Activated CD8-positive, alpha-beta memory T cell treated with anti-CD3 and anti-CD28 coated beads, Interleukin-2, amount 50 U/mL, for 1 hour (primary cell): ENCODE measurements around the gene DCP2.

Experiments used
- DNase-seq: peaks from one replicate; pipeline ENCODE4 v3.0.0-alpha.2; 2020; ENCODE audit errors: extremely low read depth

Gene DCP2

DNA sequence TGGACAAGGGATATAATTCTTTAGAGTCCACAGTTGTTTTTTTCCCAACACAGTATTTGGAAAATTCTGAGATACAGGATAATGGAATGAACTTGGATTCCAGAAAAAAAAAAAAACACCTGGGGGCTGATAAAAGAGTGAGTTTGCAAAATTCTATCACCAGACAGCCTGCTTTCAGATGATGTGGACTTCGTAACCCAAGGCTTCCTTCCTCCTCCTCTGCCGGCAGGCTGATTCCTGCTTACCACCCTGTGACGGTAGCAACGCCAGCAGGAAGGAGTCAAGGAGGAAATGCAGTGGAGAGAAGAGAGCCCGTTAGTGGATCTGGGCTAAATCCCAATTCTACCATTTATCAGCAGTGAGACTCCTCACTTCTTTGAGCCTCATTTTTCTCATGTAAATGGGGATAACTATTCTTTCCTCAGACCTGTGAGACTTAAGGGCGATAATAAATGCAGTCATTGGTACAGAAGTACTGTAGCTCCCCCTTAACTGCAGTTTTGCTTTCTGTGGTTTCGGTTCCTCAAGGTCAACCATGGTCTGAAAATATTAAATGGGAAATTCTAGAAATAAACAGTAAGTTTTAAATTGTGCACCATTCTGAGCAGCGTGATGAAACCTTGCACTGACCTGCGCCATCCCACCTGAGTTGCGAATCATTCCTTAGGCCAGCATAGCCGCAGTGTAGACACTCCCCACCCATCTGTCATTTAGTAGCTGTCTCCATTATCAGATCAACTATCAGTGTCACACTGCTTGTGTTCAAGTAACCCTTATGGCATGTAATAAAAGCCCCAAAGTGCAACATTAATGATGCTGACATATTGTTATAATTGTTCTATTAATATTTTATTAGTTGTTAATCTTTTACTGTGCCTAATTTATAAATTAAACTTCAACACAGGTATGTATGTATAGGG is 71.4 kb downstream of the DCP2 start:
- no peak for DNase-seq

DNA sequence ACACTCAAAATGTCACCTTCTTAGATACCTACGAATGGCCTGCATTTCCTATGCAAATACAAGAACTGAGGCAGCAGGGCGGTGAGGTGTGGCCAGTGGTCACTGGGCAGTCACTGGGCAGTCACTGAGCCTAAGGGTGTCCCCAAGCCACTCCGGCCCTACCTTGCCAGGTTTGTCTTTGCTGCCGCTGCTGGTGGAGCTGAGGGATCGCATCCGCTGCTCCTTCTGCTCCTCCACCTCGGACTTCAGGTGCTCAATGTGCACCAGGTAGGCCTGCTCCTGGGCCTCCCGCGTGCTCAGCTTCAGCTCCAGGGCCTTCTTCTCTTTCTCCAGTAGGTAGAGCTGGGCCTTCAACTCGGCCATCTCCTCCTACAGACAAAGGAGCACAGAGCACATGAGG is 72.3 kb downstream of the DCP2 start:
- DNase-seq, result no peak

DNA sequence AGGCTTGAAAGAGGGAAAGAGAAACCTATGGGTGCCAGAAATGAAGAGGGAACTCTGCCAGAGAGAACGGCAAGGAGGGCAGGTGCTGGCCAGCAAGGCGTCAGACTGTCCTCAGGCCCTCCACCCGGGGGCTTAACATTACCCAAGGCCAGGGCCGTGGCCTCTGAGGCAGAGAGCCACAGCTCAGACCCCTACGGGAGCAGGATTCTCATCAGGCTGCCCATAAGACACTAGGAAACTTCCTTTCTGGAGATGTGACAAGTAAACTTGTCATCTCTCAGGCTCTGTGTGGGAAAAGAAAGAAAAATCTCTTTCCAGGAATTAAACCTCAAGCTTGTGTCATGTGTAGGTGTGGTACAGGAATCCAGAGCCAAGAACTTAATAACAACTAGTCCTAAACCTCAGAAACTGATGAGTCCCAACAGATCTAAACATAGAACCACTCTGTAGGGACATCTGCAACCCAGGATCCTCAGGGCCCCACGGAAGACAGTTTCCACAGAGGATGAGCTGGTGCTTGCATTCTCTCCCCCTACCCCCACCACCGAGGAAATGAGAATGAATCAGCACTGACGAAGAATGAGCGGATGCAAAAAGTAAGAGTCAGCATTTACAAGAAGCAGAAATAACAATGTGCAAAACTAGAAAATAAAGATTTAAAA is 74.3 kb downstream of the DCP2 start:
- DNase-seq, result no peak

DNA sequence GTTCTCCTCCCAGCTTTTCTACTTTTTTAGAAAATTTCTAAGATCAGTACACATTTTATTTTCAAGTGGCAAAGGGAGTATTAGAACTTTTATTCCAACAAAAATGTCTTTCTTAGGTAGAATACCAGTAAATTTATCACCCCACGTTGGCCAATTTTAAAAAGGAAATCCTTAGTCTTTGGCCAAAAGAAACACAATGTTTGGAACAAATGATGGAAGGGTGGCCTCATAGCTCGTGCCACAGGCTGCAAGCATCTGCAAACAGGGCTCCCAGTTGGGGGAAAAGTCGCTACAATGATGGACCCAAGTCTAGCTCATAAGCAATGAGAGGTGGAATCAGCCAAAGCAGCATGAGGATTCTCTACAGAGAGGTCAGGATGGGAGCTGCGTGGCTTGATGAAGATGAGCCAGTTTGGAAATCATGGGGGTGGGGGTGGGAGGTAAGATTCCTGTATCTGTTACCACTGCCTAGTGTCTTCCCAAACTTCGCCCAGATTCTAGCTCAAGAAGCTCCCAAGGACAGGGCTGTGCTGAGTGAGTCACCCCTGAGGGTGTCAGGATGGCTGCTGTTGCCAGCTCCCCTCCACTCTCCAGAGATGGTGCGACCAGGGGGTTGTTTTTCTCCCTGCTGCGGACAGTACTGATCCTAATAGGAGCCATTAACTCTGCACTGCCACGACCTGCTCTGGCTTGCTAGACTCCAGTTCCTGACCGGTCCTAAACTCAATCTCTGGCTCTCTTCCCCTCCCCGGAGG is 75.6 kb downstream of the DCP2 start:
- no peak for DNase-seq

GRCh38 chr5:113053511-113053995 is 77.0 kb downstream of the DCP2 start:
- no peak for DNase-seq

DNA sequence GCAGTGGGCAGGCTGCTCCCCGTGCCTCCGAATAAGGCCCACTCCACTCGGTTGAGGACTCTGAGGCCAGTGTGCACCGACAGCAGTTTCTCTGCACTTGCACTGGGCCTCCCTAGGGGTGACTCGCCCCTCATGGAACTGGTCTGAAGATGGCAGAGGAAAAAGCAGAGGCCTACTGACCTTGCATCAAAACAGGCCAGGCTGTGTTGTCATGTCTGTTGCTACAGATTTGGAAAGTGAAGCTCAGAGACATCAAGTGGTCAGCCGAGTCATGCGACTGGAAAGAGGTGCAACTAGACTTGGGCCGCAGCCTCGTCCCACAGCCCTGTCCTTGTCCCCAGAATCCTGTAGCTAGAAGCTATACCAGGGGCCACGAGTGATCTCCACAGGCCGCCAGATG is 78.3 kb downstream of the DCP2 start:
- no peak for DNase-seq

DNA sequence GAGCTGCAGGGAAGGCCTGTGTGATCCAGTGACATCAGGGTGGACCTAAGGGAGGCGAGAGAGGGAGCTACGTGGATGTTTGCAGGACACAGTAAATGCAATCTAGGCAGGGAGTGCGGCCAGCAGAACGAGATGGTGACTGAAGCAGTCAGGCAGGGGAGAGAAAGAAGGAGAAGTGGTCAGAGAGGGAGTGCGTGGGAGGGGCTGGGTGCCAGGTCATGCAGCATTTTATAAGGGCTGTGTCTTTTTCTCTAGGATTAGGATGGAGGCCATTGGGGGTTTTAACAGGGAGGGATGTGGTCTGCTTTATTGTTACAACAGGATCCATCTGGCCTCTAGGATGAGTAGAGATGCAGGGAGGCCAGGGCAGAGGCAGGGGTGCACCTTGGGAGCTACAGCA is 80.4 kb downstream of the DCP2 start:
- DNase-seq, result no peak

- no peak for DNase-seq
These were observed 81.0 kb downstream of the DCP2 start for GRCh38 chr5:113057557-113057984.

DNA sequence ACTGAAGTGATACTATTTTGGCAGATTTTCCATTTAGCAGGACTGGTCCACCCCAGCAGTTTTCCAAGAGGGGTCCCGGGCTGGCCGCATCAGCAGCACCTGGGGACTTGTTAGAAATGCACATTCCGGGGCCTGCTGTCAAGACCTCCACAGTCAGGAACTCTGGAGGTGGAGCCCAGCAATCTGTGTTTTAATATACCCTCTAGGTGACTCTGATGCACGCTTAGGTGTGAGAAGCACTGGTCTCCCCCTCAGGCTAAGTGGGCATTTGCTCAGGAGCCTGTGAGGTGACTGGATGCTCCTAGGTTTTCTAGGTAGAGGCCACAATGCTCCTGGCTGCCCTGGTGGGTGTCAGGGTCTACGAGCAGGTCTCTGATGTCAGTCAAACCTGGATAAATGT is 81.7 kb downstream of the DCP2 start:
- DNase-seq, result no peak

- no peak for DNase-seq
These were observed 82.2 kb downstream of the DCP2 start for GRCh38 chr5:113058706-113059226.

DNA sequence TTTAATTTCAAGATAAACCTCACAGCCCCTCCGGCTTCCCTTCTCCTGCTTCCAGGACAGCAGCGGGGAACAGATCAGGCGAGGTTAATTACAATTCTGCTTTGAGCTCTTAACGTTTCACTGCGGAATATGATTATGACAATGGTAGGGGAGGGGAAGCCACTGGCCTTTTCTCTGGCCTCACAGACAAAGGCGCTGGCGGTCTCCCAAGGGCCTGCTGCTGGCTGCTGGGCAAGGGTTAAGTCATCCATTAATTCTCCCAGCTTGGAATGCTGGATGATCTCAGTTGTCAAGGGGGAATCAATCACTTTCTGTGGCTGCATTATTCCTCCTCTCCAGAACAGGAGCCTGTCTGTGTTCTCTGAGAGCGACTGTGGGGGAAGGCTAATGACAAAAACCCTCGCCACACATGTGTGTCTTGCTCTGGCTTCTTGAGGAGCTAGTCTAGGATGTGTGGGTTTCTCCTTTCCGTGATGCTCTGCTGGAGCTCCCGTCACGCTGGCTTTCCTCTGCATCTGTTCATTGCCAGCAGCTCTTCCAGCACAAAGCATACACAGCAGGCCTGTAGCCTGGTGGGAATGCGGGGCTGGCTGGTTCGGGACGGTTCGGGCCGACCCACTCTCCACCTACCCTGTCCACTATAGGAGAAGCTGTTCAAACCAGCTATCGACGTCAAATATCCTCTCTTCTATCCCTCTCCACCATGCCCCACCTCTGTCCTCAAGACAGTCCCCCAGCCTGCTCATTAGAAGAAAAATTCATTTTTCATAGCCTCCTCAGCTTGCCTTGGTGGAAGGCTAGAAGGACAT is 82.8 kb downstream of the DCP2 start:
- no peak for DNase-seq

GRCh38 chr5:113060408-113061025 is 83.9 kb downstream of the DCP2 start:
- DNase-seq, result no peak

DNA sequence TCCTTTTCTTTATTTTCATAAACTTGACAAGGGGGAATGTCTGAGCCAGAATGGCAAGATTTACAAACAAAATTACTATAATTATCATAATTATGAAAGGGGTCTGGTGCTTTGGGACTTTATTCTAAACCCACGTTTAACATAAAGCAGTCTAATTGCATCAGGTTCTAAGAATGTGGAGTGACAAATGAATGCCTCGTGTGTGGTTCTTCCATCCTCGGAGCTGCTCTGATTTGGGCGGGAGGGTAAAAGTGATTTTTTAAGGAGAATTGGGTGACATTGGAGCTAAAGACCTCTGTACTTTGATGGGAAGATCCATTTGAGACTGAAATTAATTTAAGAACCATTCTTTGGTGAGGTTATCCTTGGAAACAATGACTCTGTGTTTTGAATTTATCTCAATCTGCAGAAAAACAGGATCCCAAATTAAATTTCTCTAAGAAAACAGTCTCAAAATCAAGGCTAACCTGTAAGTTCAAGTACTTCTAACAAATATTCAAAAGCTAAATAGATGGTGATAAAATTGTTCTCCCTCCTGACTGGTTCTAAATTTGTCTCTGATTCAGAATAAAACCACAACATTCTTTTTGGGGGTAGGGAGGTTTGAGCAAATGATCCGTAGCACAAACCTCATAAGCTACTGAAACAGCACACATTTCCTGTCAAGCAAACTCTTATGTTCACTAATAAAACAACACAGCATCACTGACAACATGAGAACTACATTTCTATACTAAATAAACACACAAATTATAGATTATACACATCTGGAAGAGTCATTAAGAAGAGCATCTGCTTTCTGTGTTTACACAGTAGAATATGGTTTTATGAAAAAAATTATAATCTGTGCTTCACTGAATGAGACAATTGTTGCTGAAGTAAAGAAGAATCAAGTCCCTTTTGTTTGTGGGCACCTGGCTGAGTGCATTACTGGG is 85.5 kb downstream of the DCP2 start:
- no peak for DNase-seq

- DNase-seq, result no peak
These were observed 86.4 kb downstream of the DCP2 start for GRCh38 chr5:113062869-113063508.

DNA sequence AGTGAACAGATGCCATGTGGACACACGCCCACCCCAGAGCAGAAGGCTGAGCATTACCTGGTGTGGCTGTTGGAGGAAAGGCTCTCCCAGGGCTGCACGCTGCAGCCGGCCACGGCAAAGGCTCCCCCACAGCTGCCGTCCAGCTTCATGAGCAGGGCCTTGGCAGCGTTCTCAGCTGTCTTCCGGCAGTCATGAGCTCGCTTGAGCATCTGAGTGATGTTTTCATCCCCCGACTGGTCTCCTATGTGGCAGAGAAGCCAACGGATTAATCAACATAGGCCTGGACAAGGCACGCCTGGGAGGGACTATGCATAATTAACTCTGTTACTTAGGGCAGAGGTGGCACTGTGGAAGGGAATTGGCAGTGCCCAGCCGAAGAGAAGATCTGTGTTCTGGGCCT is 87.3 kb downstream of the DCP2 start:
- DNase-seq, result no peak

DNA sequence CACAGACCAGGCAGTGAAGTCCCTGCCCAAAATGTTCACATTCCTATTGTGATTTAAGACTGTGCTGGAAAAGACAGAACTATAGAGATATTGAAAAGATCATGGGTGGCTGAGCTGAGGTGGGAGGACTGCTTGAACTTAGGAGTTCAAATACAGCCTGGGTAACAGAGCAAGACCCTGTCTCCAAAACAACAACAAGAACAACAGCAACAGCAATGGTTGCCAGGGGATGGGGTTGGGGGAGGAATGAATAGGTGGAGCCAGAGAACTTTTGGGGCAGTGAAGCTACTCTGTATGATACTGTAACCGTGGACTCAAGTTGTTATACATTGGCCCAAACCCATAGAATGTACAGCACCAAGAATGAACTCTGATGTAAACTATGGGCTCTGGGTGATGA is 88.2 kb downstream of the DCP2 start:
- DNase-seq, result no peak

DNA sequence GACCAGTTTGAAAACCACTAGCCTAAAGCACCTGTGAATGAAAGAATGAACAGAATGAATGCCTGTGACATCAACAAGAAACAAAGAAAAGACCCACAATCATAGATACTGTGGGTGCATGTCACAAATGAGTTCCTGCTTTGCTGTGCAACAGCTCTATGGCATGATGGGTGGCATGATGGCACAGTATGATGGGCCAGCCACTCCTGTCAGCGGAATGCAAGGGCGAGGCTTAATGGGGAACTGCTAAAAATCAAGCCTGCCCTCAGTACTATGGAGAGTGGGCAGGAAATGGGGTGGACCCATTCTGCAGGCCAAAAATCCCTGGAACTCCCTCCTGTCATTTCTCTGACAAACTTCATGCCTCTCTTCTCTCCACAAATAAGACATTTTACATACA is 89.0 kb downstream of the DCP2 start:
- DNase-seq, result no peak

- DNase-seq, result no peak
These were observed 91.2 kb downstream of the DCP2 start for GRCh38 chr5:113067635-113068344.

GRCh38 chr5:113068559-113068958 is 92.0 kb downstream of the DCP2 start:
- no peak for DNase-seq
